Measurements from ENCODE around the gene BCAR1.
"Not testable (repeated sequence)": the region's sequence is repeated elsewhere in the genome, so short reads cannot be mapped to it uniquely, and the experiment has no call there.

- TF ChIP-seq FOXJ3 (CRISPR knock-in tag; IDR thresholded peaks at IDR 0.05; ENCODE audit: borderline replicate concordance); CTCF (IDR thresholded peaks at IDR 0.05); E2F4 (CRISPR knock-in tag; IDR thresholded peaks at IDR 0.05; ENCODE audit: borderline replicate concordance, low read depth); USF2 (CRISPR knock-in tag; IDR thresholded peaks at IDR 0.05); JUN (CRISPR knock-in tag; IDR thresholded peaks at IDR 0.05); ARID4B (CRISPR knock-in tag; IDR thresholded peaks at IDR 0.05; ENCODE audit: borderline replicate concordance); PREB (CRISPR knock-in tag; IDR thresholded peaks at IDR 0.05; ENCODE audit: borderline replicate concordance): not testable (repeated sequence)
These were observed 21.2 kb upstream of the BCAR1 start for GRCh38 chr16:75272629-75273028.

Measured in WTC11 (cell line).